Rectal smooth muscle tissue (tissue), 1 donor: ENCODE data around the gene GPHN.
"Not testable (repeated sequence)": the region's sequence is repeated elsewhere in the genome, so short reads cannot be mapped to it uniquely, and the experiment has no call there.

Experiments
- H3K27ac ChIP-seq: one replicate; pipeline ENCODE4 v1.7.0; 2013; ENCODE audit warnings: low read depth, low read length, inconsistent platforms
- H3K27me3 ChIP-seq: one replicate; pipeline ENCODE4 v1.7.0; 2013; ENCODE audit warnings: low read length; ENCODE audit not compliant: control insufficient read depth, insufficient read depth
- H3K36me3 ChIP-seq: one replicate; pipeline ENCODE4 v1.7.0; 2013; ENCODE audit warnings: low read length; ENCODE audit not compliant: control insufficient read depth, insufficient read depth
- H3K4me1 ChIP-seq: one replicate; pipeline ENCODE4 v1.7.0; 2013; ENCODE audit warnings: low read length; ENCODE audit not compliant: control insufficient read depth, insufficient read depth
- H3K4me3 ChIP-seq: one replicate; pipeline ENCODE4 v1.7.0; 2013; ENCODE audit warnings: low read length
- H3K9ac ChIP-seq: one replicate; pipeline ENCODE4 v1.7.0; 2013; ENCODE audit warnings: low read length

The GPHN gene

GRCh38 chr14:67010602-67011001 is 502.7 kb downstream of the GPHN start:
- Histone ChIP-seq H3K9ac (no peak overlapping the region), H3K36me3 (no peaks in the 10 kb centered on the region), H3K4me3 (no peak overlapping the region), H3K27ac (no peak overlapping the region), H3K4me1 (no peaks in the 10 kb centered on the region), H3K27me3 (no peaks in the 10 kb centered on the region)

GRCh38 chr14:67016856-67017255 is 508.9 kb downstream of the GPHN start:
- no peak overlapping the region for H3K27ac ChIP-seq
- H3K27me3 ChIP-seq, result no peaks in the 10 kb centered on the region
- H3K36me3 ChIP-seq, result no peaks in the 10 kb centered on the region
- no peak overlapping the region for H3K9ac ChIP-seq
- H3K4me3 ChIP-seq, result no peak overlapping the region
- H3K4me1 ChIP-seq, result no peaks in the 10 kb centered on the region

DNA sequence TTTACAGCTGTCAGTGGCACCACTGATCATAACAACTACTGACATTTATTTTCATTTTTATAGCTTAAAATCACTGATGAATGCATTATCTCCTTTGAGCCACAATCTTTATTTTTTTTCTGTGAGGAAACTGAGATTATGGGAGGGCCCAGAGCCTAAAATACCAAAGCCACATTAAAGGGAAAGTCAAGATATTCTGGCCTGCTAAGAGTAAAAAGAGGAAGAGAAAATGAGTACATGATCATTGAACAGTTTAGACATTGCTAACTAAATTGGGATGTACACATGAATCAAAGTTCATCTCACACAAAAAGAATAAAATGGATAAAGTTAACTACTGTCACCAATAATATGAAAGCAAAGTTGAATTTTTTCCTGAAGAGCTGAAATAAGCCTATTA is 510.8 kb downstream of the GPHN start:
- H3K27me3 ChIP-seq, result no peaks in the 10 kb centered on the region
- no peak overlapping the region for H3K4me3 ChIP-seq
- H3K9ac ChIP-seq, result no peak overlapping the region
- no peaks in the 10 kb centered on the region for H3K4me1 ChIP-seq
- no peak overlapping the region for H3K27ac ChIP-seq
- no peaks in the 10 kb centered on the region for H3K36me3 ChIP-seq

DNA sequence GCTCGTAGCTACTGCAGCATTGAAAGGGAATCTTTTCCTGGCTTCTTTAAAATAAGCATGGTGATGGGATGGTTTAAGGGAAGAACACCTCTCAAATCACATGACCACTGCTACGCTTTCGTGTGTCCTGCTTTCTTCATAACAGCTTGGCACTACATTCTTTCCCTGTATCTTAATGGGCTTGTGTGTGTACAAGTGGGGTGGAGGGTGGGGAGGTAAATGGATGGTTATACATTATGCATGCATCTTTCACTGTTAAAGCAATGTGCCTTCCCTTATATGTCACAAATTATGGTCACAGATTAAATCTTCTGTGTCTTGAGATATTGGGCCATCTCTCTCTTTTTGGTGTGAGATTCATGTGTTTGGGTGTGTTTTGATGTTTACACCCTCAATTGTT is 511.8 kb downstream of the GPHN start:
- Histone ChIP-seq H3K4me1 (no peaks in the 10 kb centered on the region), H3K27ac (no peak overlapping the region), H3K27me3 (no peaks in the 10 kb centered on the region), H3K9ac (no peak overlapping the region), H3K36me3 (no peaks in the 10 kb centered on the region), H3K4me3 (no peak overlapping the region)

GRCh38 chr14:67031920-67032774 is 524.2 kb downstream of the GPHN start:
- Histone ChIP-seq H3K4me3 (no peak overlapping the region), H3K36me3 (no peaks in the 10 kb centered on the region), H3K4me1 (no peaks in the 10 kb centered on the region), H3K27ac (no peak overlapping the region), H3K9ac (no peak overlapping the region), H3K27me3 (no peaks in the 10 kb centered on the region)

- no peak overlapping the region for H3K4me3 ChIP-seq
- no peak overlapping the region for H3K27ac ChIP-seq
- no peaks in the 10 kb centered on the region for H3K27me3 ChIP-seq
- no peak overlapping the region for H3K9ac ChIP-seq
- H3K36me3 ChIP-seq, result no peaks in the 10 kb centered on the region
- no peaks in the 10 kb centered on the region for H3K4me1 ChIP-seq
Observed at GRCh38 chr14:67045440-67045839, 537.5 kb downstream of the GPHN start.

- Histone ChIP-seq H3K27me3 (no peaks in the 10 kb centered on the region), H3K27ac (no peak overlapping the region), H3K4me3 (no peak overlapping the region), H3K36me3 (peaks cover 3% of the 10 kb centered on the region), H3K4me1 (no peaks in the 10 kb centered on the region), H3K9ac (no peak overlapping the region)
Observed at GRCh38 chr14:67050896-67051295, 542.9 kb downstream of the GPHN start.

- Histone ChIP-seq H3K4me1 (no peaks in the 10 kb centered on the region), H3K27ac (no peak overlapping the region), H3K9ac (no peak overlapping the region), H3K27me3 (no peaks in the 10 kb centered on the region), H3K4me3 (no peak overlapping the region), H3K36me3 (no peaks in the 10 kb centered on the region)
Observed at GRCh38 chr14:67056684-67057083, 548.7 kb downstream of the GPHN start.

DNA sequence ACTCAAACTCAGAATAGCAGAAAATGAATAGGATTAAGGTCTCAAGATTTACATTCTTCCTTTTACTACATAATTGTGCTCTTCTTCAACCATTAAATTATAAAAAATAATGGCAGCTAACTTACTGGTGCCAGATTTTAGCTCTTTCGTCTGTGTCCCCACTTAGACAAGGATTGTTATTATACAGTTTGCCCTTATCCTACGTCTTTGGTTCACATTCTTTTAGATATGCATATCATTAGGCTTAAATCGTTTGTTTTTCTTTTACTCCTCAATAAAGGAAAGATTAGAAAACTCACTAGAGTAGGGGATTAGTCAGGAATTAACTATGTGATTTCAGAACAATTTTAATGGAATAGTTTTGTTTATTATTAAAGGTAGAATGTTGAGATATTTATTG is 551.6 kb downstream of the GPHN start:
- no peak overlapping the region for H3K9ac ChIP-seq
- no peaks in the 10 kb centered on the region for H3K36me3 ChIP-seq
- no peak overlapping the region for H3K27ac ChIP-seq
- H3K4me3 ChIP-seq, result no peak overlapping the region
- no peaks in the 10 kb centered on the region for H3K4me1 ChIP-seq
- H3K27me3 ChIP-seq, result no peaks in the 10 kb centered on the region

DNA sequence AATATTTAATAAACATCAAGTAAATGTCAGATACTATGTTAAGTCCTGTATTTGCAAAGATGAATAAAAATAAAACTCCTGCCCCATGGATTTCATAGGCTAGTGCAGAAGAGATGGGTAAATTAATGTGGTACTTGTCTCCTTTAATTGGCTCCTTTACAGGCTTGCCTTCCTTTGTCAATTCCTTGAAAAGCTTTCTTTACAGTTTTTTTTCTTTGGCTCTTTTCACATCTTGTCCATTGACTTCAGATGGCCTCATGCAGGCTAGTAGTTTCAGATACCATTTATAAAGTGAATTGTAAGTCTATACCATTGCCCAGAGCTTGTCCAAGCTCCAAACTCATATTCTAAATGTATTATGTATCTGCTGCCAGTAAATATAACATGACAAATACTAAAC is 552.6 kb downstream of the GPHN start:
- H3K36me3 ChIP-seq, result no peaks in the 10 kb centered on the region
- H3K27me3 ChIP-seq, result no peaks in the 10 kb centered on the region
- H3K4me1 ChIP-seq, result no peaks in the 10 kb centered on the region
- H3K4me3 ChIP-seq, result no peak overlapping the region
- H3K9ac ChIP-seq, result no peak overlapping the region
- H3K27ac ChIP-seq, result no peak overlapping the region

GRCh38 chr14:67067070-67067814 is 559.3 kb downstream of the GPHN start:
- H3K27ac ChIP-seq, H3K4me3 ChIP-seq, H3K36me3 ChIP-seq, H3K4me1 ChIP-seq, H3K27me3 ChIP-seq, H3K9ac ChIP-seq: not testable (repeated sequence)

DNA sequence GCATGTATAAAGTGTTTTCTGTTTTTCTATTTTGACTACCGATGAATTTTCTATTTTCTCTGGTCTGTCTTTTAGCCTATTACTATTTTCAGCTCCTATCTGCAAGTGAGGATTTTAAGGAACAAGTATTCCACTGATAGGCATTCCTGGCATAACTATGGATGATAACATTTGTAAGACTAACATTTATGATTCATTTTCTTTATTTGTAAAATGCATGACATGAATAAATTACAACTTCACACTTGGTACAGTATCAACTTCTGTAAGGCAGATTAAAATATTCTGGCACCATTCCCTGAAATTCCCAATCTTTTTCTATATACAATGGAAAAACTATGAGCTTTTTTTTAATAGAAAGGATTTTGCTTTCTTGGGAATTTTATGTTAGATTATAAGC is 560.3 kb downstream of the GPHN start:
- no peaks in the 10 kb centered on the region for H3K36me3 ChIP-seq
- H3K9ac ChIP-seq, result no peak overlapping the region
- H3K4me1 ChIP-seq, result no peaks in the 10 kb centered on the region
- no peak overlapping the region for H3K4me3 ChIP-seq
- no peak overlapping the region for H3K27ac ChIP-seq
- H3K27me3 ChIP-seq, result no peaks in the 10 kb centered on the region

DNA sequence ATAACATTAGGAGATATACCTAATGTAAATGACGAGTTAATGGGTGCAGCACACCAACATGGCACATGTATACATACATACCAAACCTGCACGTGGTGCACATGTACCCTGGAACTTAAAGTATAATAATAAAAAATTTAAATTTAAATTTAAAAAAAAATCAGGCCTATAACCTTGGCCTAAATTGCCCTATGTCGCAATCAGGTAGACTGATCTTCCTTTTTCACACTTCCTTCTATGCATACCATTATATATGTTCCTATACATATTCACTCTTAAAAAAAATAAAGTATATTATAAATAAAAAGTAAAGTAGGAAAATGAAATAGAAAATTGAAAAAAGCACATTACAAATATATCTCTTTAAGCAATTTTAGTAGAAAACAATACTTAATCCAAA is 563.6 kb downstream of the GPHN start:
- no peaks in the 10 kb centered on the region for H3K36me3 ChIP-seq
- no peak overlapping the region for H3K27ac ChIP-seq
- no peaks in the 10 kb centered on the region for H3K4me1 ChIP-seq
- no peaks in the 10 kb centered on the region for H3K27me3 ChIP-seq
- H3K4me3 ChIP-seq, result no peak overlapping the region
- no peak overlapping the region for H3K9ac ChIP-seq
